Fibroblast of skin of left biceps (primary cell): ENCODE measurements around the gene TENM3.

Experiments
- DNase-seq, 2 experiments: peaks; one replicate each; pipeline ENCODE4 v3.0.0-alpha.2; 2013; ENCODE audit warnings: low read depth in 2 of 2

The TENM3 gene

DNA sequence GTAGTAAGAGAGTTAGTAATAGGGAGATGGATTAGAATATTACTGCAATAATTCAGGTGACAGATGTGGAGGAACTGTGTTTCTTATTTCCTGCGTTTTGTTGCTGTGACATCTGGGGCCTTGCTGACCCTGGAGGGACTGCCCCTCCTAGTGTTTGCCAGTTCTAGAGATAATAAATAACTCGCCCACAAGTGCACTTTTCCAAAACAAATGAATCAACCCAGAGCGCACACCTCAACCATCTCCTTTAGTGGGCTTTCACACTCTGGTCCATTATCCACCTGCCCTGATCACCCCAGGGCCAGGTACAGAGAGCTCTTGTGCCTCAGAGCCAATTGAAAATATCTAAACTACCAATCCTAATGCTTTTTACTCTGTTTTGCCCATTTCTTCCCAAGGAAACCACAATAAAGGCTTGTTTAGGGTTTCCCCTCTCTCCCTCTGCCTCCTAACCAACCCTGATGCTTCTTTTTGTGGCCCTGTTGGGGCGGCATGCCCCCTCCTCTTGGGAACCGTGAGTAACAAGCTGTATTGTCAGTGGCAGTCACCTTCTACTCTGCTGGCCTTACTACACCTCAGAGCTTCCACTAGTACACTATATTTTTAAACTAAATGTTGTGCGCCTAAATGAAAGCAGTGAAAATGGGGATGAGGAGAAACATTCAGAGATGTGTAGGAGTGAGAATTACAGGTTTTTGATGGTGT is 270.5 kb downstream of the TENM3 start:
- no peak for DNase-seq

GRCh38 chr4:182518421-182518820 is 275.2 kb downstream of the TENM3 start:
- DNase-seq = no peak

- DNase-seq = no peak
Measured at GRCh38 chr4:182519528-182519927, 276.3 kb downstream of the TENM3 start.

- DNase-seq = no peak
Measured at GRCh38 chr4:182521011-182521410, 277.8 kb downstream of the TENM3 start.

- no peak for DNase-seq
Measured at GRCh38 chr4:182528819-182529218, 285.6 kb downstream of the TENM3 start.

DNA sequence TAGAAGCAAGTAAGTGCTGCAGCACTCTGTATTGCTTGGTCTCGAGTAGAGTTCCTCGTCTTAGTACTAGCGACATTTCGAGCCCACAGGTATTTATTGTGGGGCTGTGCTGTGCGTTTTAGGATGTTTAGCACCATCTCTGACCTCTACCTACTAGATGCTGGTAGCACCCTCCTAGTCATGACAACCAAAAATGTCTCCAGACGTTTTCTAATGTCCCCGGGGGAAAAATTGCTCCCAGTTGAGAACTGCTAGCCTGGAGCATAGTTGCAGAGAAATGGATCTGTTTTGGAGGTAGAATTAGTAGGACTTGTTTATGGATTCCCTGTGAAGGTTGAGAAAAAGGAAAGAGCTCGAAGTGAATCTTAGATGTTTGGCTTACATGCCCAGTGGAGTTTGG is 287.2 kb downstream of the TENM3 start:
- DNase-seq = no peak

DNA sequence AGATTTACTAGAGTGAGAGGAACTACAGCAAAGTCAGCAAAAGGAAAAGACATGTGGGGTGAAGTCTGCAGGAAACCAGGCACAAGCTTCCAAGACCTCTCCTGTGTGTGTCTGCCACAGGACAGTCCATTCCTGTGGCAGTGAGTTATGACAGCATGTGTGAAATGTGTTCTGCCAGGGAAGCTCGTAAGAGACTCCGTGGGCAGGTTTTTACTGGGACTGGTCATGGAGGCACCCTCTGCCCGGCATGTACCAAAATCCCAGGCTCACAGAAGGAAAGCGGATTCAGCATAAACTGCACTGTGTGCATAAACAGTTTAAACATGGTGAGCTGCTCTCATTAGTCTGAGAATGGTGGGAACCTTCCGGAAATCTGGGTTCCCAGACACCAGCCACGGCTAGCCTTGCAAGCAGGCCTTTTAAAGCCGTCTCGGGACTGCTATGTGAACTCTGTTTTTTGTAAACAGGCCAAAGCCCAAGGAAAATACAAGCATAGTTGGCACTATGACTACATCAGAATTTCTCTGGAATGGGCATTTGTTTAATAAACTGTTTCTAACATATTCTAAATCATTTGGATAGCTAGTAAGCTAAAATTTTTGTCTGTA is 288.5 kb downstream of the TENM3 start:
- no peak for DNase-seq

GRCh38 chr4:182532441-182532840 is 289.2 kb downstream of the TENM3 start:
- no peak for DNase-seq

DNA sequence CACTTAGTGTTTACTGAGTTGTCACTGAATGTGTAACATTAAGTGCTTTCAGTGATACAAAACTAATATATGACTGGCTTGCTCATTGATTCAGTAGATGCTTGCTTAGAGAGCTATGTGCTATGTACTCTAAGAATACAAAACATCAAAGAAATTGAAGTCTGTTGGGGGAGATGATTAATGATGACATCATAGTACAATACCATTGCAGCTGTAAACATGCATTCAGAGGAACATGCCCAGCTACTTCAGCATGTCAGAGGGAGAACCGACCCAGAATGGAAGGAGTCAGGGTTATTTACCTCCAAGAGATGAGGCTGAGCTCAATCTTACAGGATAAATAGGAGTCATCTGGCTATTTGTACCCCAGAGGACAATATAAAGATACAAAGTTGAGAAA is 290.8 kb downstream of the TENM3 start:
- DNase-seq = no peak

- no peak for DNase-seq
Measured at GRCh38 chr4:182536221-182536811, 293.1 kb downstream of the TENM3 start.

GRCh38 chr4:182537031-182537795 is 294.0 kb downstream of the TENM3 start:
- no peak for DNase-seq

DNA sequence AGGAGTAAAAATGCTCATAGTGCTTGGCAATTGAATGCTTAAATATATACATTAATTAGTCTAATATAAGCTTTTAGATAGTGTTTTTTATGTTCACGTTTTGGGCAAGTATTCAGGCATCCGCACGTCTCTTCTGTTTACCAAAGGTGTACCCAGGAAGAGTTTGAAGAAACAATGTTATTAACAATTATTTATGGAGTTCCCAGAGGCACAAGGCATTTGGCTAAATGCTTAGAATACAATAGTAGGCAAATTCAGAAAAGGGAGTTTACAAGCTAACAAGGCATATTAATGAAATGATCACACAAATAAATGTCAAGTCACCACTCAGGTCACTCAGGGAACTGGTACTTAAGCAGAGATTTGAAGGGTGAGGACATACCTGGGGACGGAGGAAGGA is 294.8 kb downstream of the TENM3 start:
- DNase-seq = no peak

DNA sequence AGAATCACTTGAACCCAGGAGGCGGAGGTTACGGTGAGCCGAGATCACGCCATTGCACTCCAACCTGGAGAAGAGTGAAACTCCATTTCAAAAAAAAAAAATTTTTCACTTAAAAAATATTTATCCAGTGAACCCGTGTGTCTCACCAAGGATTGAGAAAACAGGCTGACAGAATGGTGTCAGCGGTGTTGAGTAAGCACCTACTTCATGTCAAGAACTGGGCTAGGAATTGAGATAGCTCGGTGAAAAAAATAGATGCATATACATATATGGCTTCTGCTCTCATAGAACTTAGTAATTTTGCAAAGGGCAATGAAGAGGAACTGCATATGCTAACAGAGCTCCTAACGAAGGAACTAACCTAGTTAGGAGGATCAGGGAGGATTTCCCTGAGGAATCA is 297.3 kb downstream of the TENM3 start:
- DNase-seq = no peak

- no peak for DNase-seq
Measured at GRCh38 chr4:182547435-182547834, 304.2 kb downstream of the TENM3 start.

GRCh38 chr4:182548156-182548555 is 305.0 kb downstream of the TENM3 start:
- DNase-seq = no peak

GRCh38 chr4:182549356-182549755 is 306.2 kb downstream of the TENM3 start:
- DNase-seq = no peak

DNA sequence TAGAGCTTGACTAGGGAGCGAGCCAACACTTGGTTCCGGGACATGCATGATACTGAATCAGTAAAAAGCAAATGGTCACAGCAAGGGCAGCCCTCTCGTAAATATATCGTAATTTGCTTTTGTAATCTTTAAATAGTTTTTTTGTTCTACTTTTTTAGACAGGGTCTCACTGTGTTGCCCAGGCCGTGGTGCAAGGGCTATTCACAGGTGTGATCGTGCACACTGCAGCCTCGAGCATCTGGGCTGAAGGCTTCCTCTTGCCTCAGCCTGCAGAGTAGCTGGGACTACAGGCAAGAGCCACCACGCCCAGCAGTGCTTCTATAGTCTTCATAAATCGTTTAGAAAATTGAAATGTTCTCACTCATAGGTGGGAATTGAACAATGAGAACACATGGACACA is 309.7 kb downstream of the TENM3 start:
- DNase-seq = no peak

DNA sequence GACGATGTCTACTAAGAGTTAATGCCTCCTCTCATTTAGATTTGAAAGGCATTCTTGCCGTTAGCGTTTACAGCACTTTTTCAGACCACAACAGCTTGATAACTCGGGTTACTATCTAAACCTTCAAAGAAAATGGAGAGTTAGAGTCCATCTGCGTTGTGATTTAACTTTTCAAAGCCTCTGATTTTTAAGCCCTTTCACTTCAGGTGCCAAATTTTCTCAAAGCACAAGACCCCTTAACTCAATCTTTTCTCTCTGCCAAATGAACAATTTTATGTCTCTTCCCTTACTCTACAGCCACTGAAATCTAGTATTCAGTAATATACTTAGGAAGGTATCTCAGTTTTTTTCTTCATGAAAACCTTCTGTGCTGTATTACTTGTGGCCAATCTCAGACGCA is 310.5 kb downstream of the TENM3 start:
- no peak for DNase-seq

DNA sequence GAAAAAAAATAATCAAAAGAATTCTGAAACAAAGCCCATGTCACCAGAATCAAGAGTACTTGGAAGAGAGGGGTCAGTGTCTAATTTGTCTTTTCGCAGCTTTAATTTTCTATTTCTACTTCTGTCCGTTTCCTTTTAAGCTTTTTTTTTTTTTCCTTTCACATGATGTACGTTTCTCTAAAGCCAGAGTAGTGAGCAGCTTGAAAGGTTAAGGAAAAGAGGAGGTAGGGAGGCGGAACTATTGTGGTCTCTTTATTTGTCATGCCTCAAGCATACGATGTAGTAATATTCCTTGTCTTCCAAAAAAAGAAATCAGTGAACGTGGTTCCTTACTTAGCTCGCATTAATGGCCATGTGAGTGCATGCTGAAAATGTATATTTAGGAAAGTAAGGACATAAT is 311.5 kb downstream of the TENM3 start:
- DNase-seq = no peak

- peak; percentile 35 to 36 for DNase-seq
Measured at GRCh38 chr4:182555997-182556418, 312.8 kb downstream of the TENM3 start.

DNA sequence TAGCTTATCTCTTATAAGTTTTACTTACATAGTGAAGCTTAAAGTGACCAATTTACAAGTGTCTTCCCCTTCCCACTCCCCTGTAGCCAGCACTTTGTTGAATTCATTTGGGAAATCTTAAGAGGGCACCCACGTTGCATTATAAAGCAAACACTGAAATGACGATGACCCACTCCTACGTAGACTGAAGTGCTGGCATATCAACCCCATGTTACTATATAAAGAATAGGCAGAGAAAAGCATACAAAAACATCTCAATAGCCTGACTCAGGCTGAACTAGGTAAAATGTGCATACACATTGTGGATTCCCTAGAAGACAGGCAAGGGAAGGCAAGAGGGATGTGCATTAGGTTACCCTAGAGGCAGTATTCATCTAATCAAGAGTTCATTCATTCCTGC is 313.4 kb downstream of the TENM3 start:
- no peak for DNase-seq

DNA sequence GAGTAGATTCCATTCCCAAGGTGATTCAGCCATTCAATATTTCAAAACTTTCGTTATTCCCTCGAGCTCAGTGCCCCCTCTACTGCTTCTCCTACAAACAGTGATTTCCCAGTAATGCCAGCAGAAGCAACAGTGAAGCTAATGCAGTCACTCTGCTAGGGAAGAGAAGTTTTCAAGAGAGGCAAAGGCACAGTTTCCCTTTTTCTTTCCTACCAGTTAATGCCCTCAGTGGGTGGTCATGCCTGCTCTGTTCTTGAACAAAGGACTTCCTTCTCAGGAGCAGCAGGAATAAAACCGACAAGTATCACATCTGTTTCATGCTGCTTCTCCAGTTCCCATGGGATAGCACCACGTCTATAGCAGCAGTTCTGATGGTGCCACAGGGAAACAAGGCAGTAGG is 317.2 kb downstream of the TENM3 start:
- peak in 1 of 2 experiments; percentile 7 for DNase-seq

DNA sequence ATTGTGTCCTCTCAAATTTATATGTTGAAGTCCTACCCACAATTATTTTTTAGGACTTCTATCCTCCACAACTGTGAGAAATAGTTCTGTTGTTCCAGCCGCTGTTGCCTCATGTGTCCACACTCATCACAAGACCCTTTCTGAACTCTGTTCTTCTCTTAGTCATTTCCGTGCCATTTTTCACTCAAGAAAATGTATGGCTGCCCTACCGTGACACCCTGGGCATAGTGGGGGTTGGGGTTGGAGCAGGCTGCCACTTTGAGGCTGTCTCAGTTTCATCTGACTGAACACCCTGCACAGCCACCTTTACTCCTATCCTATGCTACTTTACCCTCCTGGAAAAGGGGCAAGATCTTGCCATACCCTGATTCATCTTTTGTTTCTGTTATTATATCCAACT is 319.1 kb downstream of the TENM3 start:
- no peak for DNase-seq
